Stimulated activated CD4-positive, alpha-beta T cell treated with anti-CD3 and anti-CD28 coated beads, TNF-alpha, amount 100 ng/mL, for 48 hours (primary cell): ENCODE results near the gene RRP1B.
"Not testable (repeated sequence)": the region's sequence is repeated elsewhere in the genome, so short reads cannot be mapped to it uniquely, and the experiment has no call there.

Experiments
- DNase-seq, 3 donors: peaks; one replicate each; pipeline ENCODE4 v3.0.0-alpha.2; 2020; ENCODE audit warnings: low read depth in 3 of 3

Gene RRP1B

GRCh38 chr21:43699933-43700599 lies 40.7 kb downstream of the RRP1B start:
- no peak for DNase-seq

DNA sequence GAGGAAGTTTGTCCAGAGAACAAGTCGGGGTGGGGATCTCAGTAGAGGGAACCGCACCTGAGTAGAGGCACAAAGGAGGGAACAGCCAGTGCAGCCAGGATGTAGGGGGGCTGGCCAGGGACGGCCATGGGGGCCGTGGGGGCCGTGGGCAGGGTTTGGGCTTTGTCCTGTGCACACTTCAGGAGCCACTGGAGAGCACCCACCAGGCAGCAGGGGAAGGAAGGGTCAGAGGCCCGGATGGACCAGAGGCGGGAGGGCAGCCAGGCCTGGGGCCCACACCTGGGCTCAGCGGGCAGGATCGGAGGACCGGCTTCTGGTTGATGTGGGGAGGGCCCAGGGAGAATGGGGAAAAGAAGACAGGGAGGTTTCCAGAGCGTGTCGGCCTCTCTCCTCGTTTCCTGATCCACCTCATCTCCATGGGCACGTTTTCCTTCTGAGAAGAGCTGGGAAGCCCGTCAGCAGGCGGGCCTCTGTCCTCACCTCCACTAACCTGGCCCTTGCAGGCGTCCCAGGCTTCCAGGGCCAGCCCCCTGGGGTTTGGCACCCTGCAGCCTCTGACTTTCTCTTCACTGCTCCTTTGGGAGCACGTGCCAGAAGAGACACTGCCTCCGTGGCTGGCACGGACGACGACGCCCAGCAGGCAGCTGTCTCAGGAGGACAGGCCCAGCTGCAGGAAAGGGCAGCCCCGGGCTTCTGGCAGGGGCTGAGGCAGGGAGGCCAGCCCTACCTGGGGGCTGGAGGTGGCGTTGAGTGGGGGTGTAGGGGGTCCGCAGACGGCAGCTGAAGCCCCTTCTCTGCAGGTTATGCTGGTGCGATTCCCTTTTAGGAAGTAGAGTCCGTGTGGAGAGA lies 42.8 kb downstream of the RRP1B start:
- DNase-seq, result no peak

GRCh38 chr21:43702785-43703034 lies 43.4 kb downstream of the RRP1B start:
- DNase-seq, result no peak

- DNase-seq, result no peak
These were observed 43.9 kb downstream of the RRP1B start for GRCh38 chr21:43703035-43703880.

GRCh38 chr21:43707462-43707861 lies 48.1 kb downstream of the RRP1B start:
- no peak for DNase-seq

DNA sequence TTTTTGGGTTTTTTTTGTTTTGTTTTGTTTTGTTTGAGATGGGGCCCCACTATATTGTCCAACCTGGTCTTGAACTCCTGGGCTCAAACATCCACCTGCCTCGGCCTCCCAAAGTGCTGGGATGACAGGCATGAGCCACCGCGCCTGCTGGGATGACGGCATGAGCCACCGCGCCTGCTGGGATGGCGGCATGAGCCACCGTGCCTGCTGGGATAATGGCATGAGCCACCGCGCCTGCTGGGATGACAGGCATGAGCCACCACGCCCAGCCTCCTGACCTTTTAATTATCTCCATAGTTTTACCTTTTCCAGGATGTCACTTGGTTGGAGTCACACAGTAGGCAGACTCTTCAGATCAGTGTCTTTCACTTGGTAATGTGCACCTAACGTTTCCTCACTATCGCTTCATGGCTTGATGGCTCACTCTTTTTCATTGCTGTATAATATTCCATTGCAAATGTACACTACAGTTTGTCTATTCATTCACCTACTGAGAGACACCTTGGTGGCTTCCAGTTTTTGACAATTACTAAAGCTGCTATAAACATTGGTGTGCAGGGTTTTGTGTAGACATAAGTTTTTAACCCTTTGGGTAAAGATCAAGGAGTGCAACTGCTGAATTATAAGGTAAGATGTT lies 49.5 kb downstream of the RRP1B start:
- DNase-seq, result no peak

- DNase-seq, result no peak
These were observed 53.0 kb downstream of the RRP1B start for GRCh38 chr21:43712268-43712942.

DNA sequence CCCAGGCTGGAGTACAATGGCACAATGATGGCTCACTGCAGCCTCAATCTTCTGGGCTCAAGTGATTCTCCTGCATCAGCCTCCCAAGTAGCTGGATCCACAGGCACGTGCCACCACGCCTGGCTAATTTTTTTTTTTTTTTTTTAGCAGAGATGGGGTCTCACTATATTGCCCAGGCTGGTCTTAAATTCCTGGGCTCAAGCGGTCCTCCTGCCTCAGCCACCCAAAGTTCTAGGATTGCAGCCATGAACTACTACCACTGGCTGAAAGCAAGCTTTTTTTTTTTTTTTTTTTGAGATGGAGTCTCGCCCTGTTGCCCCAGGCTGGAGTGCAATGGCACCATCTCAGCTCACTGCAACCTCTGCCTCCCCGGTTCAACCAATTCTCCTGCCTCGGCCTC lies 53.8 kb downstream of the RRP1B start:
- DNase-seq, result not testable (repeated sequence)

GRCh38 chr21:43716376-43717165 lies 57.2 kb downstream of the RRP1B start:
- no peak for DNase-seq

GRCh38 chr21:43717166-43717853 lies 58.0 kb downstream of the RRP1B start:
- no peak for DNase-seq

DNA sequence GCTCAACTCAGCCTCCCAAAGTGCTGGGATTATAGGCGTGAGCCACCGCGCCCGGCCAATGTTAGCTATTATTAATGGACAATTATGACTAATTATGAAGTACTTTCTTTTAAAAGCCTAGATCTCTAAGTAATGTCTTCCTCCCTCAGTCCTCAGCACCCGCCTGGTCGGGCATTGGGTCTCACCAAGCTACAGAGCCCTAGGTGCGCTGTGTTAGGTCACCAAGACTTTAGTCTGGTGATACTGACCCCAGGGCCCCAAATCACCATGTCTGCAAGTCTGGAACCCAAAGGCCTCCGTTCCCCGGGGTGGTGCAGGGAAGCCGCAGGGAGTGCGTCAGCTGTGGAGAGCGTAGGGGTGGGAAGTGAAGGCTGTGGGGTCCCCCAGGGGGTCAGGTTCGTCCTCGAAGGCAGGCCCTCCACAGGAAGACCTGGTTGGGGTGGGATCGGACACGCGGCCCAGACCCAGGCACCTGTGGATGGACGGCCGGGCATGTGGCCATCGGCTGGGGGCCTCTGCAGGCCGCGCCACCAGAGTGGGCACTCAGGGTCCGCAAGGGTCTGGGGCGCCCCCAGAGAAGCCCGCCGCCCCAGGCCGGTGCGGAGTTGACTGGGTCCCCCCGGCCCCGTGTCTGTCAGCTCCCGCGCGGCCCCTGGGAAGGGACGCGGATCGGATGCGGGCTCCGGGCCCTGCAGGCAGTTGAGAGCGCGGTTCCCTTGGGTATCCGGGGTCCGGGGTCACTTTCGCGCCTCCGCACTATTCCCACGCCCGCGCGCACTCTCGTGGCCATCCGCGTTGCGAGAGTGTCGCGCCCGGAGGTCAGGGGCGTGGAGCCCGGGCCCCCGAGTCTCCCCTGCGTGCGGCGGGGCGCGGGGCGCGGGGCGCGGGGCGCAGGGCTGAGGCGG lies 58.9 kb downstream of the RRP1B start:
- DNase-seq, result no peak

DNA sequence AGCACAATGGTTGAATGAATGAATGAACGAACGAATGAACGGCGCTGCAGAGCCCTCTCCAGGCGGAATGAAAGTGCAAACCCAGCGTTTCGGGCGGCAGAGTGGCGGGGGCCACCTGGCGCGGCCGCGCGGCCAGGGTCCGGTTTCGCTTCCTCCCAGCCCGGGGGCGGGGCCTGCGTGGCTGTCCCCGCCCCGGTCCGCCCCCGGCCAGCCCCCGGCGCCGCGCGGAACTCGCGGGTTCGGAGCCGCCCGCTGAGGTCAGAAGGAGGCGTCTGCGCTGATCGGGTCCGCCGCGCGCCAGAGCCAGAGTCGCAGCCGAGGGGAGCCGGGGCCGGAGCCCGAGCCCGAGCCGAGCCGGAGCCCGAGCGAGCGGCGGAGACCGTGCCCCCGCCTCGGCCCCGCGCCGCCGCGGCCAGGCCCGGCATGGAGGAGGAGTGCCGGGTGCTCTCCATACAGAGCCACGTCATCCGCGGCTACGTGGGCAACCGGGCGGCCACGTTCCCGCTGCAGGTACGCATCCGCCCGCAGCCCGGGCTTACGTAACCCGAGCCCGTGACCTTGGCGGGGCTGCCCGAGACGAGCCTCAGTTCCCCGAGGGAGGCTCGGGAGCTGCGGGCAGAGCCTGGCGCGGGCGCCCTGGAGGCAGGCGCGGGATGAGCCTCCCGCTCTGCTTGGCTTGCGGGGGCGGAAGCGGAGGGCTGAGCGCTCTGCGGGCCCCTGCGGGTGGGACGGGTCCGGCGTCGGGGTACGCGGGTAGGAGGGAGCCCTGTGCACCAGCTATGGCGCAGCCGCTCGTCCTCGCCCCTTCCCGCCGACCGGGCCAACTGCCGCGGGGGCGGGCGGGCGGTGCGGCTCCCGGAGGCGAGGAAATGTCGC lies 59.8 kb downstream of the RRP1B start, which contains the start of gene PDXK:
TSS of gene PDXK (plus strand) at position 258 of the 876 bp plus-strand sequence. CDS start at position 424, 166 bp downstream.
- DNase-seq, result peak; percentile 49 to 70 (median 56)

- DNase-seq, result no peak
These were observed 60.6 kb downstream of the RRP1B start for GRCh38 chr21:43719748-43720538.

DNA sequence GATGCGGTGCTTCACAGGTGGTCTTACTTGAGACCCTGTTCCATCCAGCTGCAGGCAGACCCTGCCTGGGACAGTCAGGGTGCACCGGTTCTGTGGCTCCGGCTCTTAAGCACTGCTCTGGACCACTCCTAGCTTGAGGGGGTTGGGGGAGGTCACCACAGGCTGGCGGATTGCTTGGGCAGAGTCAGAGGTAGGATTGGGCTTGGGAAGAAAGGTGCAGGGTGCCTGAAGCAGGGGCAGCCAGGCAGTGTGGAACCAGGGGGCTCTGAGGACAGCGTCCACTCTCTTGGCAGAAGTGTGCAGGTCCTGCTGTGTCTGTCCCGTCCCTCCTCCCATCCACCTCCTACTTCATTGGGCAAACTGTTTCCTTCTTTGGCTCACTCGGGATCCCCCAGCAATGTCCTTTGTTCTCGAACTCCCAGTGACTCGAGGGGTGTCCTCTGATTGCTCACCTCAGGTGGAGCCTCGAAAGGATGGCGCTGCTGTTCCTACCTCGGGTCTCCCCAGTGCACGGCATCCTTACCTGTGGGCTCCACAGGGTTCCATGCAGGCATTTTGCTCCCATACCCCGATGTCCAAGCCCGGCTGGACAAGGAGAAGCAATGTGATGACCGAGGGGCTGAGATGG lies 61.3 kb downstream of the RRP1B start:
- no peak for DNase-seq

- DNase-seq, result no peak
These were observed 61.8 kb downstream of the RRP1B start for GRCh38 chr21:43721206-43721605.

DNA sequence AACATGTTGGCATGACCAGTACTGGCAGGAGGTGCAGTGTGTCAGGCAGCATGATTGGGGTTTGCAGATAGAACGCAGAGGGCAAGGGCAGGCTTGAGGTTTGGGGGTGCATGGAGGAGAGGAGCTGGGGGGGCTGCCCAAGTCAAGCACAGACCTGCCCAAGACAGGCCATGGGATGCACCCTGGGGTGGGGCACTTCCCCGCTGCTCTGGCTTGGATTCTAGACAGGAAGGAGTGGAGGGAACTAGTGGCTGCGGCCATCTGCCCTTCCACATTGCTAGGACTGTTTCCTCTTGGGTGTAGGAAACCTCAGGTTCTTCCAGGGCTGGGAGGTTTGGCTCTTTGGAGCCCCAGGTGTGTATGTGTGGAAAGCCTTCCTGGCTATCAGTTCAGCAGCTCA lies 62.6 kb downstream of the RRP1B start:
- DNase-seq, result no peak

- no peak for DNase-seq
These were observed 64.3 kb downstream of the RRP1B start for GRCh38 chr21:43723648-43724047.
